ENCODE measurements around the gene ELMOD3. TPM values are rescaled to one million over a fixed set of nuclear protein-coding genes. Genes with fewer than 3 reads are reported as not detected.
"Not testable (repeated sequence)": the region's sequence is repeated elsewhere in the genome, so short reads cannot be mapped to it uniquely, and the experiment has no call there.

Gene ELMOD3
- total RNA-seq, 1 donor from 2014 or later = 19.4 TPM

DNA sequence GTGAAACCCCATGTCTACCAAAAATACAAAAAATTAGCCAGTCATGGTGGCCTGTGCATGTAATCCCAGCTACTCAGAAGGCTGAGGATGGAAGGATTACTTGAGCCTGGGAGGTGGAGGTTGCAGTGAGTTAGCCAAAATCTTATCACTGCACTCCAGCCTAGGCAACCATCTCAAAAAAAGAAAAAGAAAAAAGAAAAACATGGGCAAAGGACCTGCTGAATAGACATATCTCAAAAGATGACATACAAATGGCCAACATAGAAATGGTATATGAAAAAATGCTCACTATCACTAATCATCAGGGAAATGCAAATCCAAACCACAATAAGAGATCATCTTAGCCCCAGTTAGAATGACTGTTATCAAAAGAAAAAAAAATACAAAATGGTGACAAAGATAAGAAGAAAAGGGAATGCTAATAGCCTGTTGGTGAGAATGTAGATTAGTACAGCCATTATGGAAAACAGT lies 25.4 kb upstream of the ELMOD3 start:
- no peak for DNase-seq (ENCODE audit: low read depth)

GRCh38 chr2:85329701-85330100 lies 24.9 kb upstream of the ELMOD3 start:
- not testable (repeated sequence) for DNase-seq (ENCODE audit: low read depth)

DNA sequence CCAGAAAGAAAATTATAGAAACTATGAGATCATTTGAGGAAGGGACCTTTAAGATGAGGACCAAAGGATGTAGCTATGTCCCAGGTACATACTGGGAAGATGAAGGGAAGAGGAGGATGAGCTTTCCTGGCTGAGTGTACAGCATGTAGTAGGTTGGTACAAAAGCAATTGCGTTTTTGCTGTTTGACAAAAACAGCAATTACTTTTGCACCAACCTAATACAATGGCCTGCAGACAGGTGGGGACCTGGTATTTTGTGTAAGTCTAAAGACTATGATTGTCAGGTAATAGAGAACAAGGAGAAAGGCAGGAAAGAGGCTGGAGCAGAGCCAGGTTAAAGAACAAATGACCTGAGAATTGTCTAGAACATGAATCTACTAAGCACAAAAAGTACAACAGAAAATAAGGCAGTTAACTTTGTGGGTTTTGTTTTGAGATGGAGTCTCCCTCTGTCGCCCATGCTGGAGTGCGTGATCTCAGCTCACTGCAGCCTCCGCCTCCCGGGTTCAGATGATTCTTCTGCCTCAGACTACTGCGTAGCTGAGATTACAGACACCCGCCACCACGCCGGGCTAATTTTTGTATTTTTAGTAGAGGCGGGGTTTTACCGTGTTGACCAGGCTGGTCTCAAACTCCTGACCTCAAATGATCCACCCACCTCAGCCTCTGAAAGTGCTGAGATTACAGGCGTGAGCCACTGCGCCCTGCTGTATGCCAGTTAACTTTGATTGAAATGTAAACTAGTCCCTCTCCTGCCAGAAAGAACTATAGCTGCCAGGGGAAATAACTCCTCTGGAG lies 23.5 kb upstream of the ELMOD3 start:
- no peak for DNase-seq (ENCODE audit: low read depth)

DNA sequence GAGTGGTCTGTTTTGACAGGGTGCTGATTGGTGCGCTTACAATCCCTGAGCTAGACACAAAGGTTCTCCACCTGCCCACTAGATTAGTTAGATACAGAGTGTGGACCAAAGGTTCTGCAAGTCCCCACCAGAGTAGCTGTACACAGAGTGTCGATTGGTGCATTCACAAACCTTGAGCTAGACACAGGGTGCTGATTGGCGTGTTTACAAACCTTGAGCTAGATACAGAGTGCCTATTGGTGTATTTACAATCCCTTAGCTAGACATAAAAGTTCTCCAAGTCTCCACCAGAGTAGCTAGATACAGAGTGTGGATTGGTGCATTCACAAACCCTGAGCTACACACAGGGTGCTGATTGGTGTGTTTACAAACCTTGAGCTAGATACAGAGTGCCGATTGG lies 20.7 kb upstream of the ELMOD3 start:
- DNase-seq (ENCODE audit: low read depth) = not testable (repeated sequence)

GRCh38 chr2:85334928-85335327 lies 19.6 kb upstream of the ELMOD3 start:
- DNase-seq (ENCODE audit: low read depth) = no peak

GRCh38 chr2:85340034-85340892 lies 14.3 kb upstream of the ELMOD3 start:
- DNase-seq (ENCODE audit: low read depth) = no peak

- no peak for DNase-seq (ENCODE audit: low read depth)
Observed at GRCh38 chr2:85341269-85342029, 13.1 kb upstream of the ELMOD3 start.

DNA sequence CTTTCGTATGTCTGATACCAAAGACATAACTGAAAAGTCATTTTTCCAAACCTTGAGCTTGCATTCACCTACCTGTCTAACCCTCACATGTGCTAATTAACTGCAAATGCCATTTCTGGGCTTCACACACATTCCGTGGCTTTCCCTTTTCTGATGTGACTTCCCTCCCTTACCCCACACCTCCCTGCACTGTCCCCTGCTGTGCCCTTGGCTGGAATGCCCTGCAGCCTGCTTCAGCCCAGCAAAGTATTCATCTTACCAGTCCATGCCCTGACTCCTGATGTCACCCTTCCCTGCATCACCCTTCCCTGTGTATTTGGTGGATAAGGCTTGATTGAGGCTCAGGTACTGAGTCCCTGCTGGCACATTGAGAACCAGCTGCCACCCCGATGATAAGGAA lies 12.4 kb upstream of the ELMOD3 start:
- no peak for DNase-seq (ENCODE audit: low read depth)

- DNase-seq (ENCODE audit: low read depth) = not testable (repeated sequence)
Observed at GRCh38 chr2:85343207-85343895, 11.2 kb upstream of the ELMOD3 start.

GRCh38 chr2:85344356-85344954 lies 10.1 kb upstream of the ELMOD3 start:
- no peak for DNase-seq (ENCODE audit: low read depth)

GRCh38 chr2:85347599-85347998 lies 7.0 kb upstream of the ELMOD3 start:
- no peak for DNase-seq (ENCODE audit: low read depth)

- DNase-seq (ENCODE audit: low read depth) = peak; percentile 48
Observed at GRCh38 chr2:85353876-85354285, 688 bp upstream of the ELMOD3 start.

DNA sequence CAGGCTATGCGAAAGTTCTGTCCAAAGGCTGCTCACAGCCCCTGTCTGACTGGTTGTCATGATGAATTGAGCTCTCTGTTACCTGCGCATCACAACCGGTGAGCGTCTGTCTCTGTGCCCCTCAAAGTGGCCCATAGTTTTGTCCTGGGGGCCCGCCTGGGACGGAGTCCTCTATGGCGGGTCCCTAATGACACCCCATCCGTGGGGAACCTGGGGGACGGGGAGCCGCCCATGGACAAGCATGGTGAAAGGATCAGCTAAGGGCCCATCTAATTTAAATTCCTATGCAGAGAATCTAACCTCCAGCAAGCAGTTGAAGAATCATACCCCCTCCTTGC lies 473 bp downstream of the ELMOD3 start:
- DNase-seq (ENCODE audit: low read depth) = no peak

DNA sequence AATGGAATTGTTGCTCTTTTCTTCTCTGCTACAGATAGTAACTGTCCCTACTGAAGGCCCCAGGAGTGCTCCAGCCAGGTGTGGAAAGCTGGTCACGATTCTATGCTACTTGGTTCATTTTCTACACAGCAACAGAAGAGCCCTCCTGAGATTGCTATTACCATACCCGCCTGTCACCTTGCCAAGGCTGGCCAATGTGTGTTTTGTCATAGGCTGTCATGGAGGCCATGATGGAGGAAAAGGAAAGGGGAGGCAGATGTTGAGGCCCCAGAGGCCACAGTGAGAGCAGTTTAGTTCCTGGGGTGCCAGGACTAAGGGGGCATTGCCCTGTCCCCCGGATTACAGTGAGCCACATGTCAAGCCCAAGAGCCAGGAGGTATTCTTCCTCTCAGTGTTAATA lies 952 bp downstream of the ELMOD3 start:
- DNase-seq (ENCODE audit: low read depth) = no peak

DNA sequence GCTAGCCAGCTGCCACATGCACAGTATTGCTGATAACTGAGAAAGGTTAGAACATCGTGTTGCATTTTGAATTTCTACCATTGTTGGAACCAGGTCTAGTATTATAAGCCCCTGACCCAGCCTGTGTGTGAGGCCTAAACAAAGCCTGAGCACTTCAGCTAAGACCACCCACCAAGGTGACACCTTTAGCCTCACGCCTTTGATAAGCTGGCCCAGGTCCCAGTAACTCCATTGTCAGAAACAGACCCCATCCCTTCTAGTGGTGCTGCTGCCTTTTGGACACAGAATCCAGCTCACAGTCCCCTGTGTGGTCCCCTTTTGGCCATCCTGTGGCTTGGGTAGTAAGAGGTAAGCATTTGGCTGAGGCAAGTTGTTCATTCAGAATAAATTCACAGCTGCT lies 1.6 kb downstream of the ELMOD3 start:
- no peak for DNase-seq (ENCODE audit: low read depth)

DNA sequence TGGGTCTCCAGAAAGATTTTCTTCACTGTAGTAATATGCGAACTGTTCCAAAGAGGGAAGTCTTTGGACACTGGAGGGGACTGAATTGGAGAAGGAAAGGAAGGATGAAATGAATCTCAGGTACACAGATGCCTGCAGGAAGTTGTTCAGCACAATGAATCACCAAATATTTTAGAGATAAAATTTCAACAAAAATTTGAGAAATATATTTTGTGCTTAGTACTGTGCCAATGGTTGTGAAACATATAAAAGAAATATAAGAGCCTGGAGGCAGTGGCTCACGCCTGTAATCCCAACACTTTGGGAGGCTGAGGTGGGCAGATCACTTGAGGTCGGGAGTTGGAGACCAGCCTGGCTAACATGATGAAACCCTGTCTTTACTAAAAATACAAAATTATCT lies 3.2 kb downstream of the ELMOD3 start:
- DNase-seq (ENCODE audit: low read depth) = no peak

DNA sequence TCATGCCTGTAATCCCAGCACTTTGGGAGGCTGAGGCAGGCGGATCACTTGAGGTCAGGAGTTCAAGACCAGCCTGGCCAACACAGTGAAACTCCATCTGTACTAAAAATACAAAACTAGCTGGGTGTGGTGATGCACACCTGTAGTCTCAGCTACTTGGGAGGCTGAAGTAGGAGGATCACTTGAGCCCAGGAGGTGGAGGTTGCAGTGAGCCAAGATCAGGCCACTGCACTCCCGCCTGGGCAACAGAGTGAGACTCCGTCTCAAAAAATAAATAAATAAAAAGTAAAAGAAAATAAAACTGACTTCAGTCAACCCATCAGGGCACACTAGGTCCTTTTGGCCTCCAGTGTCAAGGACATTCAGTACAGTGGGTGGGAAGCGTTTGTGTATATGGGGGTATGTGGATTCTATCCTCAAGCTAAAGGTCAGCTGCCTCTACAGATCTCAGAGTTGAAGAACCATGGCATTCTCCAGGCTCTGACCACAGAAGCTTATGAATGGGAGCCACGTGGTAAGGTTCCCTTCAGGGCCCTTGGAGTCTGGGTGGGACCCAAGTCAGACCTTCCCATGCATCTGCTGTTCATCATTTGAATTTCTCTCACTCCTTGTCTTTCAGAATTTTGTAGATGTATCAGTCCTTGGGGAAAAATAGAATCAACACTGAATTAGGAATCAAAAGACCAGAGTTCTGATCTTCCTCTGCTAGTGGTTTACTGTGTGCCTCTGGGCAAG lies 8.3 kb downstream of the ELMOD3 start:
- not testable (repeated sequence) for DNase-seq (ENCODE audit: low read depth)

GRCh38 chr2:85367180-85367579 lies 12.6 kb downstream of the ELMOD3 start:
- no peak for DNase-seq (ENCODE audit: low read depth)

GRCh38 chr2:85368921-85369320 lies 14.4 kb downstream of the ELMOD3 start:
- DNase-seq (ENCODE audit: low read depth) = no peak

GRCh38 chr2:85369500-85369899 lies 14.9 kb downstream of the ELMOD3 start:
- DNase-seq (ENCODE audit: low read depth) = no peak

Measured in myocyte (in vitro differentiated cells).